Stimulated activated CD4-positive, alpha-beta T cell treated with anti-CD3 and anti-CD28 coated beads, Interleukin-4, amount 100 ng/mL, for 1 hour (primary cell): ENCODE data around the gene RNASE1.

Experiments used
- DNase-seq: peaks from one replicate; pipeline ENCODE4 v3.0.0-alpha.2; 2020

The RNASE1 gene

DNA sequence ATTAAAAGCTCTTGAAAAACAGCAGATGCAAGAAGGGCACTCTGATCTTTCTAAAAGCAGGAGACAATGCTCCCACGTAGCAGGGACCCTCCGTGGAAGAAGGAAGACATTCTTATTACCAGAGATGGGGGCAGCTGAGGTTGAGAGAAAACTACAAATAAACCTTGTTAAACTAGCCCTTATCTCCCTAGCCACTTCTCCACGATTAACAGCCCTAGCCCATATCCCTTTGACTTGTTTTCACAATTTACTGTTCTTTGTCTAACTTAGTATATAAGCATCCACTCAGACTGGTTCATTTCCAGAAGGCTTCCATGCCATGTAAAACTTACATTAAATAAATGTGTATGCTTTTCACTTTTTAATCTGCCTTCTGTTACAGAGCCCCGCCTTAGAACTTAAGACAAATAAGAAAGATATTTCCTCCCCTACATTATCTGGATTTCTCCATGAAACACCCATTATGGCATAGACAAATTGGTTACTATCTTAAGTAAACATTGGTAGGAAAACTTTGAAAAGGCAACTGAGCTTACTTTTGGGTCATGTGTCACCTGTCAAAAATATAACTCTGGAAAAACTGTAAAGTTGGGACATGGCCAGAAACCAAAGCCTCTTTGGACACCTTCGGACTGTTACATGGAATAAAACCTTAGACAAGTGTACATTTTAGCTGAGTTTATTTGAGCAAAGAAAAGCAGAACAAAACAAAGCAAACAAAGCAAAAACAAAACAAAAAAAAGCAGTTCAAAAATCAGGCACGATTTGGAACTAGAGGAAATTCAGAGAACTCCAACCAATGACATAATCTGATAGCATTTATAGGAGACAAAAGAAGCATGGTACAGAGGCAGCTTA, 4.9 kb upstream of the RNASE1 start:
- no peak for DNase-seq

- no peak for DNase-seq
Observed at GRCh38 chr14:20805485-20805884, 2.8 kb upstream of the RNASE1 start.

DNA sequence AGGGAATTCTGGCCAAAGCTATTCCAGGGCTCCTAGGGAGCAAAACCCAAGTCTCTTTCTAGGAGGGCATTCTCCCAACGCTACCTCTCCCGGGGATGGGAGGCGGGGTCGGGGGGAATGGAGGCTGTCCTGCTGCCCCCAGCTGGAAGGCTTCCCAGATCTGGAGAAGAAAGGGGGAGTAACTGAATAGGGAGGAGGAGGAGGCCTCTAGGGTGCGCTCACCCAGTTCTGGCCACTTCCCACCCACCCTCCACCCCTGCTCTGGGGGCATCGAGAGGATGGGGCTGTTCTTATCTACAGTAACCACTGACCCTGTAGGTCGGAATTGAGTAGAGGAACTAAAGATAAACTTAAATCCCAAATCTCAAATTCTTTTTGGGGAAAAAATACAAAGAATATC, 579 bp upstream of the RNASE1 start:
- DNase-seq: no peak

DNA sequence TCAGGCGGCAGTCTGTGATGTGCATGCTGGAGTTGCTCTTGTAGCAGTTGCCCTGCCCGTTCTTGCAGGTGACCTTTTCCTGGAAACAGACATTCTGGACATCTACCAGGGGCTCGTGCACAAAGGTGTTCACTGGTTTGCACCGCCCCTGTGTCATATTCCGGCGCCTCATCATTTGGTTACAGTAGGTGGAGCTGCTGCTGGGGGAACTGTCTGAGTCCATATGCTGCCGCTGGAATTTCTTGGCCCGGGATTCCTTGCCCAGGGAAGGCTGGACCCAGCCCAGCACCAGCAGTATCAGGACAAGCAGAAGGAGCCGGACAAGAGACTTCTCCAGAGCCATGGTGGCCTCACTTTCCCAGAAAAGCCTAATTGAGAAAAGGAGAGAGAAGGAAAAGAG, 918 bp downstream of the RNASE1 start:
- no peak for DNase-seq

DNA sequence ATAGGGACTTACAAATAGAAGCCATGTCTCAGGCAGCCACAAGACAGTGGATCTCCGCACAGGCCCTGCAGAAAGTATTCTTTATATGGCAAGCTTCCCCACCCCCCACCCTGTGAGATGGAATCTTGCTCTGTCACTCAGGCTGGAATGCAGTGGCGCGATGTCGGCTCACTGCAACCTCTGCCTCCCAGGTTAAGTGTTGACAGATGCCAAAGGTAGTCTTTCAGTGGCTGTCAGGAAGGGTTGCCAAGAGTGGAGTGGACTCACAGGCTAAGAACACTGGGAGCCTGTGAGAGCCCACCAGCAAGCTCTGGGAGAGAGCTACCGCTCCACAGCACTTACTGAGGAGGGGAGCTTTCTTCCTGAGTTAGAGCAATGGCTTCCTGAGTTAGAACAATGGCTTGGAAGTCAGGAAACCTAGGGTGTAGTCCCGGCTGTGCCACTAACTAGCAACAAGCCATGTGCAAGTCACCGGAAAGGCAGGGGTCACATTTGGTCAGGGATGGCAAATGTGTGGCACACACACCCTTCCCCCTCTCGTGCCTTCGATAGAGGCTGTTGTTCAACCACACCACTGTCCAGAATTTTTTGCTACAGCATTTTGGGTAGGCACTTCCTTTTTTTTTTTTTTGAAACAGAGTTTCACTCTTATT, 2.6 kb downstream of the RNASE1 start:
- DNase-seq: no peak

- no peak for DNase-seq
Observed at GRCh38 chr14:20799456-20799891, 3.2 kb downstream of the RNASE1 start.

- DNase-seq: no peak
Observed at GRCh38 chr14:20798932-20799331, 3.7 kb downstream of the RNASE1 start.

- DNase-seq: no peak
Observed at GRCh38 chr14:20798318-20798717, 4.3 kb downstream of the RNASE1 start.

DNA sequence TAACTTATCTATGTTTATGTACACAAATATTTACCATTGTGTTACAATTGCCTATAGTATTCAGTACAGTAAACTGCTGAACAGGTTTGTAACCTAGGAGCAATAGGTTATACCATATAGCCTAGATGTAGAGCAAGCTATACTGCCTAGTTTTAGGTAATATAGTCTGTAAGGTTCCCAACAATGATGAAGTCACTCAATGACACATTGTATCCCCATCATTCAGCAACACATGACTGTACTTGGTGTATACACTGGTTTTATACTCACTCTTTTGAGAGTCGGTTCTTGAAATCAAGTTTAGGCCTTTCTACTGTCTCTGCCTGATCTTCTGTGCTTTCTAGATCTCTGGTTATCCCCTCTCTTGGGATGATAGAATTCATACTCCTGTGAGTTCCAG, 5.5 kb downstream of the RNASE1 start:
- DNase-seq: no peak

DNA sequence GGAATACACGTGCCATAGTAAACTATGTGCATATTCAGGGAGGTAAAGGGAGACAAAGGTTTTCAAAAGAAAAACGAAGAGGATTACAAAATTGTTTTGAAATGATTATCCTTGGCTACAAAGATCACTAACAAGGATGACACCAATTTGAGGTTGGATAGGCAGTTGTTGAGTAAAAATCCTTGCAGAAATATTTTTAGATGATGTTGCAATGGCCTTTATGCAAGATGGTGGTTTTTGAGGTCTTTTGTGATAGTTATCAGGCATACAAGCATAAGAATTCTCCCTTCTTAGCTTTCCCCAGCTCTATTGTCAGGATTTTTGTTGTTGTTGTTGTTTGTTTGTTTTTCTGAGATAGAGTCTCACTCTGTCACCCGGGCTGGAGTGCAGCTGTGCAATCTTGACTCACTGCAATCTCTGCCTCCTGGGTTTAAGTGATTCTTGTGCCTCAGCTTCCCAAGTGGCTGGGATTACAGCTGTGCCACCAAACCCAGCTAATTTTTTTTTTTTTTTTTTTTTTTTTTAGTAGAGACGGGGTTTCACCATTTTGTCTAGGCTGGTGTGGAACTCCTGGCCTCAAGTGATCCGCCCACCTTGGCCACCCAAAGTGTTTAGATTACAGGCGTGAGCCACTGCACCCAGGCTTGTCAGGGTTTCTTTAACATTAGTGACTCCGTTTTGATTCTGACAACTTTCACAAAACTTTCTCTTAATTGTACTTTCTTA, 7.8 kb downstream of the RNASE1 start:
- no peak for DNase-seq

- no peak for DNase-seq
Observed at GRCh38 chr14:20792556-20792955, 10.1 kb downstream of the RNASE1 start.

DNA sequence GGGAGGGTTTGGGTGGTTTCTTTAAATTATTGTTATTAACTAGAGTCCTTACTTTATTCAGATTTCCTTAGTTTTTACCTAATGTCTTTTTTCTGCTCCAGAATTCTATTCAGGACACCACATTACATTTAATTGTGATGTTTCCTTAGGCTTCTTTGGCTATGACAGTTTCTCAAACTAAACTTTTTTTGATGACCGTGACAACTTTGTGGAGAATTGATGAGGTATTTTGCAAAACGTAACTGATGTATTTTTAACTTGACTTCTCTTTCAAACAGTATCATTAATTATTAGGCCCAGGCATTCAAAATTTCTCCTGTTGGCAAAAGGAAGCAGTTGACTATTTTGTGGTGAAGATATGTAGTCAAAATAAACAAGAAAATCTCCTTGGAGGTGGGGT, 11.0 kb downstream of the RNASE1 start:
- no peak for DNase-seq

DNA sequence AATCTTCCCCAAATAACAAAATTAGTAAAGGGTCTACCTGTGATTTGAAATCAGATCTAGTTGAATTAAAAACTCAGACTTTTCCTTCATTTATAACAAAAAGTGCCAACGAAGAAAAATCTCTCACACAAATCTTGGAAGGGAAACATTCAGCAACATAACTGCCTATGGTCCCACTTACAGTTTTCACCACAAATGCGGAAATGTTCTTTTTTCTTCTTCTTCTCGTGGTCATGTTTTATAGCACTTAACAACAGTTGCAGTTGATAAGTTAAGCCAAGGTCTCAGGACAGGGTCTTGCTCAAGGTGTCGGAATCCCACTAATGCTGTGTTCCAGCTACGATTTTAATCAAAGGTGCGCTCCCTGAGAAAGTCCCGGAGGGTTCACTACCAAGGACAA, 11.5 kb downstream of the RNASE1 start:
- no peak for DNase-seq

GRCh38 chr14:20790464-20791116, 12.1 kb downstream of the RNASE1 start:
- DNase-seq: no peak

- no peak for DNase-seq
Observed at GRCh38 chr14:20789230-20789813, 13.3 kb downstream of the RNASE1 start.

GRCh38 chr14:20787025-20787424, 15.6 kb downstream of the RNASE1 start:
- no peak for DNase-seq

GRCh38 chr14:20782280-20782890, 20.3 kb downstream of the RNASE1 start:
- no peak for DNase-seq

DNA sequence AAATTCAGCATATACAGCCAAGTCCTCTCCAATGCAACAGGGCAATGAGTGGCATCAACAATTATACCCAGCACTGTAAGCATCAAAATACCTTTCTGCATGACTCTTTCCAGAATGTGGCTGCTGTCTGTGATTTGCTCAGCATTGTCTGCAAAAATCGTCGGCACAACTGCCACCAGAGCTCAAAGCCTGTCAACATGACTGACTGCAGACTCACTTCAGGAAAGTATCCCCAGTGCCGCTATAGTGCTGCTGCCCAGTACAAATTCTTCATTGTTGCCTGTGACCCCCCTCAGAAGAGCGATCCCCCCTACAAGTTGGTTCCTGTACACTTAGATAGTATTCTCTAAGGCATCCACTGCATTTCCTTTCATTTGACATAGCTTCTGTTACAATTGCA, 20.8 kb downstream of the RNASE1 start:
- DNase-seq: no peak

GRCh38 chr14:20775901-20776300, 26.7 kb downstream of the RNASE1 start:
- DNase-seq: no peak

DNA sequence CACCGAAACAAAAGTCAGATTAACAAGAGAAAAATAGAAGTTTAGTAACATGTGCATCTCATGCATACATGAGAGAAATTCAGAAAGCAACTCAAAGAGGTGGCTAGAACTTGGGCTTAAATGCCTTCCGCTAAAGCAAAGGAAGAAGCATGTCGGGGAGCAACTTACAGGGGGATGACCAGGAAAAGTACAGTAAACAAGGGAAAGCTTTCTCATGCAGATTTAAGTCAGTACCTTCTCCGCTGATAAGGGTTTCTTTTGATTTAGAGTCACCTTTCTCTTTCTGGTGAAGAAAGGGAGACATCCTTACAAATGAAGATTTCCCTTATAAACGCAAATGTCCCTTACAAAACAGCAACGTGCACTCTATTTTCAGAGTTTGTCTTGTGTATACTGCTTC, 27.6 kb downstream of the RNASE1 start:
- no peak for DNase-seq

- no peak for DNase-seq
Observed at GRCh38 chr14:20774258-20774824, 28.3 kb downstream of the RNASE1 start.

DNA sequence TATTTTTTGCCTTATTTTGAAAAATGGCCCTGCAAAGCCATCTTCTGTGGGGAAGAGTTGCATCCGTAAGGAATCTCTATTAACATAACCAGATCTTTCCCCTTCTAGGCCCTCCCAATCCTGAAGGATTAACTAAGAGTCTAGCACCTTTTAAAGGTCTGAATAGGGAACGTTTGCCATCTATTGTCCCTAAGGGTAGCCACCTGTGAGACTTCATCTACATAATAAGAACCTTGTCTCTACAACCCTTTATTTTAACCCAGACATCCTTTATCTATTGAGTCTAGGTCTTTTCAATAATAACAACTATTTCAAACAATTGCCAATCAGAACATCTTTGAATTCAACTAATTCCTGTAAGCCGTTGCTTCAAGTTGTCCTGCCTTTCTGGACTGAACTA, 30.0 kb downstream of the RNASE1 start:
- DNase-seq: no peak
